Measurements from ENCODE around the gene FSIP1. TPM values are rescaled to one million over a fixed set of nuclear protein-coding genes. Genes with fewer than 3 reads are reported as not detected.

Gene FSIP1
- total RNA-seq = not detected

- intact Hi-C loops (cut with DNase I) = loop anchor here (1.0 to 5.0 kb wide), 5 partner anchors 138 to 1500 kb away; partner anchors contain the start of genes BMF, EIF2AK4, GPR176 and SRP14
- Histone ChIP-seq H3K4me1 (peaks cover 0 to 8% of the 10 kb centered on the region in 2 donors), H3K4me3 (peak within 1 kb of the TSS; percentile 84 to 94), H3K36me3 (no peaks in the 10 kb centered on the region), H3K27ac (peak within 1 kb of the TSS; percentile 61 to 81), H3K27me3 (no peaks in the 10 kb centered on the region), H3K9me3 (no peaks in the 10 kb centered on the region)
- DNase-seq (ENCODE audit: low spot score in 2 of 2) = peak; percentile 83 to 98
- no peak for TF ChIP-seq CTCF (IDR thresholded peaks at IDR 0.05)
Observed at GRCh38 chr15:39782441-39783138, at the start of gene FSIP1. FSIP1 (minus strand) TSS chr15:39782841; CDS start chr15:39776524, 6,317 bp downstream.

- no peak overlapping the region for H3K27ac ChIP-seq
- H3K9me3 ChIP-seq = no peaks in the 10 kb centered on the region
- H3K27me3 ChIP-seq = no peaks in the 10 kb centered on the region
- no peaks in the 10 kb centered on the region for H3K36me3 ChIP-seq
- H3K4me1 ChIP-seq = no peaks in the 10 kb centered on the region
- H3K4me3 ChIP-seq = no peak overlapping the region
- intact Hi-C loops (cut with DNase I) = no loop called here
- TF ChIP-seq CTCF (IDR thresholded peaks at IDR 0.05) = no peak
- DNase-seq (ENCODE audit: low spot score in 2 of 2) = no peak
Observed at GRCh38 chr15:39830166-39830565, 47.5 kb upstream of the FSIP1 start.

- Histone ChIP-seq H3K36me3 (no peaks in the 10 kb centered on the region), H3K4me3 (no peak overlapping the region), H3K9me3 (no peaks in the 10 kb centered on the region), H3K4me1 (no peaks in the 10 kb centered on the region), H3K27me3 (no peaks in the 10 kb centered on the region), H3K27ac (no peak overlapping the region)
- intact Hi-C loops (cut with DNase I) = no loop called here
- DNase-seq (ENCODE audit: low spot score in 2 of 2) = no peak
- no peak for TF ChIP-seq CTCF (IDR thresholded peaks at IDR 0.05)
Observed at GRCh38 chr15:39828374-39828931, 45.8 kb upstream of the FSIP1 start.

- intact Hi-C loops (cut with DNase I) = no loop called here
- no peak for TF ChIP-seq CTCF (IDR thresholded peaks at IDR 0.05)
- Histone ChIP-seq H3K4me3 (no peak overlapping the region), H3K36me3 (no peaks in the 10 kb centered on the region), H3K4me1 (no peaks in the 10 kb centered on the region), H3K27me3 (no peaks in the 10 kb centered on the region), H3K9me3 (no peaks in the 10 kb centered on the region), H3K27ac (no peak overlapping the region)
- no peak for DNase-seq (ENCODE audit: low spot score in 2 of 2)
Observed at GRCh38 chr15:39826975-39827374, 44.3 kb upstream of the FSIP1 start.

GRCh38 chr15:39823634-39824033 is 41.0 kb upstream of the FSIP1 start:
- H3K4me3 ChIP-seq = no peak overlapping the region
- no peak for TF ChIP-seq CTCF (IDR thresholded peaks at IDR 0.05)

More at GRCh38 chr15:39823634-39824033, 41.0 kb upstream of the FSIP1 start:
- Histone ChIP-seq H3K36me3 (no peaks in the 10 kb centered on the region), H3K27me3 (no peaks in the 10 kb centered on the region), H3K27ac (no peak overlapping the region), H3K4me1 (no peaks in the 10 kb centered on the region), H3K9me3 (no peaks in the 10 kb centered on the region)
- intact Hi-C loops (cut with DNase I) = no loop called here
- DNase-seq (ENCODE audit: low spot score in 2 of 2) = no peak
